ENCODE data around the gene FAM3A.
A peak's percentile ranks its signal among the peaks of the same experiment; 100 is the strongest.
"Not testable (repeated sequence)": the region's sequence is repeated elsewhere in the genome, so short reads cannot be mapped to it uniquely, and the experiment has no call there.

The FAM3A gene

GRCh38 chrX:154505734-154506133 is 10.3 kb downstream of the FAM3A start:
- no peak for DNase-seq (ENCODE audit: low read depth in 3 of 3)

DNA sequence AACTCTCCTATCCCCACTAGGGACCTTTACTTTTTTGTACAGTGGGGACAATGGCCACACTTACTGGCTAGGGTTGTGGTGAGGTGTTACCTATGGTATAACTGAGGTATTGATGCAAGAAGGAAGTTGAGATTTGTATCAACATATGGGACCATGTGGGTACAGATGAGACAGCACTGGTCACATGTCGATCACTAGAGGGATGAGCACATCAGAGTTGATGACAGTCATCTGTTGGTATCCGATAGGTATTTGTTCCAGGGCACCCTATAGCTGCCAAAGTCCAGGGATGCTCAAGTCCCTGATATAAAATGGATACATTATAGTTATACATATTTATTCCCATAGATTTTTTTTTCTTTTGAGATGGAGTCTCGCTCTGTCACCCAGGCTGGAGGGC is 13.0 kb downstream of the FAM3A start:
- no peak for DNase-seq (ENCODE audit: low read depth in 3 of 3)

GRCh38 chrX:154502098-154502497 is 13.9 kb downstream of the FAM3A start:
- no peak for DNase-seq (ENCODE audit: low read depth in 3 of 3)

- not testable (repeated sequence) for DNase-seq (ENCODE audit: low read depth in 3 of 3)
Measured at GRCh38 chrX:154501423-154501822, 14.6 kb downstream of the FAM3A start.

DNA sequence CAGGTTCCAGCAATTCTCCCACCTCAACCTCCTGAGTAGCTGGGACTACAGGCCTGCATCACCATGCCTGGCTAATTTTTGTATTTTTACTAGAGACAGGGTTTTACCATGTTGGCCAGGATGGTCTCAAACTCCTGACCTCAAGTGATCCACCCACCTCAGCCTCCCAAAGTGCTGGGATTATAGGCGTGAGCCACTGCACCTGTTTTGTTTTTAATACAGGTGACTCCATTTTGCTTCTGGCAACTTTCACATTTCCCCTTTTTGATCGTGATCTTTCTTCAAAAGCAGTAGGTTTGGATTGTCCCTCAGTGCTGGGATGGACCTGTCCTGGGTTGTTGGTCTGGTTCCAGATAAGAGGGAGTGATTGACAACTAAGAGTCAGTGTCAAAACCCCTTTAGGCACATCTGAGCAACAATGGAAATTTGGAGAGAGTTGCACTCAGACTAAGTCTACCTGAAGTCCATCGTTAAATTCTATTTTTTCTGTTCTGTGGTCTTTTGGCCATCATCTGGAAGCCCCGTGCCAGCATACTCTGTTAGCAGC is 19.4 kb downstream of the FAM3A start:
- DNase-seq (ENCODE audit: low read depth in 3 of 3) = not testable (repeated sequence)

DNA sequence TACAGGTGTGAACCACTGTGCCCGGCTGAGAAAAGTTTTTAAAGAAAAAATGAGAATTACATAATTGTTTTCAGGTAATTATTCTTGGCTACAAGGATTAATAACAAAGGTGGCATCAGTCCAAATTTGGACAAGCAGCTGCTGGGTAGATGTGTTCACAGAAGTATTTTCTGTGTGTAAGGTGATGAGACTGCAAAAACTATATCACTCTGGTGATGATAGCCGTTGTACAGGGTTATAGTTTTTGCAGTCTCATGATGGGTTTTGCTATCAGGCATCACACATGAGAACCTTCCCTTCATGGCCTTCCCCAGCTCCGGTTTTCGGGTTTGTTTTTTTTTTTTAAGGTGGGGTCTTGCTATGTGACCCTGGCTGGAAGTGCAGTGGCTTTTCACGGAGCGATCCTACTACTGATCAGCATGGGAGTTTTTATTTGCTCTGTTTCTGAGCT is 20.5 kb downstream of the FAM3A start:
- no peak for DNase-seq (ENCODE audit: low read depth in 3 of 3)

DNA sequence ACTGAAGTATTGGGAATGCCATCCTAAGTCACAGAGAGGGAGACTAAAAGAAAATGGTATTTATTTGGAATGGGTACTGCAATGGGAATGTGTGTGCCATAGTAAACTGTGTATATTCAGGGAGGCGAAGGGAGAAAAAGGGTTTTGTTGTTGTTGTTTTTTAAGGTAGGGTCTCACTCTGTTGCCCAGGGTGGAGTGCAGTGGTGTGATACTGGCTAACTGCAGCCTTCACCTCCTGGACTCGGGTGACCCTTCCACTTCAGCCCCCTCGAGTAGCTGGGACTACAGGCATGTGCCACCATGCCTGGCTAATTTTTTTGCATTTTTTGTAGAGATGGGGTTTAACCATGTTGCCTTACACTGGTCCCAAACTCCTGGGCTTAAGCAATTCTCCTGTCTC is 21.3 kb downstream of the FAM3A start:
- no peak for DNase-seq (ENCODE audit: low read depth in 3 of 3)

- peak; percentile 74 to 77 (median 75) for DNase-seq (ENCODE audit: low read depth in 3 of 3)
Measured at GRCh38 chrX:154490414-154491083, 25.5 kb downstream of the FAM3A start, which contains the start of gene SLC10A3. Gene SLC10A3, minus strand, starts transcription at chrX:154490629. Its CDS starts 1,689 bp downstream, at chrX:154488940.

DNA sequence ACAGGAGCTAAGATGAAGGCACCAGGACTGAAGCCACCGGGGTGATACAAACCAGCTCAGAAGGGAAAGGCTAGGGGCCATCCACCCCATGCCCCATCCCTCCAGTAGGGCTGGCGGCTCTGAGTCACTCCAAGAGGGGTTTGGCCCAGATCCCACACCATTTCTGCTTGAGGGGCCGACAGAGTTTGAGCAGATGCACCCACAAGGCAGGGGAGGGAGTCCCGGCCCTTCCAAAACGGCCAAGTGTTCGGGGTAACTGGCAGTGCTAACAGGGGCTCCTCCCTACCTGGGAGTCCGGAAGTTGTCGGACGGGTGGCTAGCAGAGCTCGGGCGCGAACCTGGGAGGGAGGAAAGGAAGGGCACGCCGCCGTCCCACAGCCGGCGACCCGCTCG is 26.0 kb downstream of the FAM3A start:
- DNase-seq (ENCODE audit: low read depth in 3 of 3) = no peak

- DNase-seq (ENCODE audit: low read depth in 3 of 3) = no peak
Measured at GRCh38 chrX:154489182-154489581, 26.9 kb downstream of the FAM3A start.

DNA sequence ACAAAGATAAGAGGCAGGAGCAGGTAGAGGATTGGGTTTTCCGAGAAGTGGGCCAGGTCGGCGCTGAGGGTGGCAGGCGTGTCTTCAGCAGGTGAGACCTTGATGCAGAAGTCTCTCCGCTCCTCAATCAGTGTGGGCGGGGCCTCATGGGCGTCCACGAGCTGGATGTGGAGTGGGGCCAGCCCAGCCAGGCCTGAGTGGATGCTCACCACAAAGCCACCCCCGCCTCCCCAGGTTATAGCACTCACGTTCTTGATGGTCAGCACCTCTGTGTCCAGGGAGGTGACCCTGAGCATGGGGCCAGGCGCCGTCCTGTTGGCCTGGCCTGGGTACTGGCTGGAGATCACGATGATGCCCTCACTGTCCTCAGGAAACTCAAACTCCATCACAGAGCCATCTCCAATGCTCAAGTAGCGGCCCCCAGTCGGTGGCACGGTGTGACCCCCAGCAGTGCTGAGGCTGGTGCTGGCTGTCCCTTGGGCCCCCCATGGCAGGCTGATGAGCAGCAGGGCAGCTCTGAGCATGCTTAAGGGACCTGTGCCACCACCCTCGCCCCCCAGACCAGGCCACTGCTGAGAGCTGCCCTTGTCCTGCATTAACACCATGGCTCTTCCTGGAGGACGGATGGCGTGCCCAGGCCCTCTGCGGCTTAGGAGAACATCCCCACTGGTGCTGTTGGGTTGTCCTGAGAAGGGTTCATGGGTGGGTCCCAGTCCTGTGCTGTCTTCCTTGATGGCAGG is 27.5 kb downstream of the FAM3A start:
- DNase-seq (ENCODE audit: low read depth in 3 of 3) = no peak

GRCh38 chrX:154487518-154488290 is 28.3 kb downstream of the FAM3A start:
- no peak for DNase-seq (ENCODE audit: low read depth in 3 of 3)

DNA sequence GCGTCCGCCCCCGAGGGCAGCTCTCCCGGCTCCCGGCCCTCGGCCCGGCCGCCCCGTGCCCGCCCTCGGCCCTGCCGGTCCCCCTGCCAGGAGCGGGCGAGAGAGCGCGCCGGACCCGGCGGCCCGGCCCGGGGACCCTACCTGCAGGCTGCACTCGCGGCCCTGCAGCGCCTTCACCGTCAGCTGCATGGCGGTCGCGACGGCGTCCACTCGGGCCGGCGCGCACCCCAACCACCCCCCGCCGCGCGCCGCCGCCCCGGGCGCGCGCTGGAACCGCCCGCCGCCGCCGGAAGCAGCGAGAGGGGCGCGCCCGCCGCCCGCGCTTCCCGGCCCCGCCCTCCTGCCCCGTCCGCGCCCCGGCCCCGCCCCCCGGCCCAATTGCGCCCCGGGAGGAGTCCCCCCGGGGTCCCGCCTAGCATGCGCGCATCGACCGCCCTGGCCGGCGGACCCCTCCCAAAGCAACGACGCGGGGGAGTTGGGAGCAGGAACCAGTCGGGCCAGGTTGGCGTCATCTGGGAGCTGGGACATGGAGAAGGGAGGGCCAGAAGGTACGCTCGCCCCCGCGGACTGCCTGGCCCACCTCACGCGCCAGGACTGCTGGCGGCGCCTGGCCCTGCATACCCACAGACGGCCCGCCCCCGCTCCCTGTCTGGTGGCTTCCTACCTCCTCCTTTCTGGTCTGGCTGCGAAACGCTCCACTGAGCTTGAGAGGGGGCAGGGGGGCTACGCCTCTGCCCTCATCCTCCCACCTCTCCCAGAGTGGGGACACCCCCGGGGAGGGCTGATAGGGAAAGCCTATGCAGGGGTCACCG is 29.4 kb downstream of the FAM3A start, which contains the start of gene UBL4A:
TSS of gene UBL4A (minus strand) at position 220 of the 812 bp plus-strand sequence. CDS start at position 189, 31 bp downstream.
- DNase-seq (ENCODE audit: low read depth in 3 of 3) = peak in 2 of 3 experiments; percentile 31 to 44

GRCh38 chrX:154486052-154486395 is 30.0 kb downstream of the FAM3A start:
- no peak for DNase-seq (ENCODE audit: low read depth in 3 of 3)

DNA sequence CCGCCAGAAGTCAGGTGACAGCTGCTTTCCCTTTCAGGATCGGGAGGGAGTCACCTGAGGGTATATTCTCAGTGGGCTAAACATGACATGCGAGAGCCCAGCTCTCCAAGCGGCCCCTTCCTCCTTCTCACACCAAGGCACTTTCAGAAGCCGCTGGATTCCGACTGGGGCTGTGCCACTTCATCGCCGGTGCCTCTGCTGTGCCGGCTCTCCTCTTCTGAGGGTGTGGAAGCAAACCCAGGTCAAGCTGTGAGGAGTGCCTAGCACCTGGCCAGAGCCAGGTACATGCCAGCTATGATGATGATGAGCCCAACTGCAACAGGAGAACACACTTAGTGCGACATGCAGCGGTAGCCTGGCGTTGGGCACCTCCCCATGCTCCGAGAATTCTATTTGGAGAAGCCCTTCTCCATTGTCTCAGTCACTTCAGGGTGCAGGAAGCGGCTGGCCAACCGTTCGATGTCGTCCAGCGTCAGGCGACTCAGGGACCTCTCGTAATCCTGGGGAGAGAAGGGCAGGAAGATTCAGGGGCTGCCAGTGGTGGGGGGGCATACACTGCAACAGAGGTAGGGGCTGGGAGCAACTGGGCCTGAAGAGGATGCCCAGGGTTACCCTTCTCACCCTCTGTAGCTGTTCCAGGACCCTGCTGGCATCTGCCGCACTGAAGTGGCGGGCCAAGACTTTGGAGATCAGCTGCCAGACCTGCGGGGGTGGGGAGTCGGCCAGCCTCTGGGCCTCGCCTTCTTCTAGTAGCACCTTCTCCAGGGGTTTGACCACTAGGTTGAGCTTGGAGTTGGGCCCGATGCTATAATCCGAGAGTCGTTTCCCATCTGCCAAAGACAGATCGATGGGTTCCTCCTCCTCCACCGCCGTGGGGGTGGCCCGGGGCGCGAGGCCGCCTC is 30.6 kb downstream of the FAM3A start:
- DNase-seq (ENCODE audit: low read depth in 3 of 3) = no peak

DNA sequence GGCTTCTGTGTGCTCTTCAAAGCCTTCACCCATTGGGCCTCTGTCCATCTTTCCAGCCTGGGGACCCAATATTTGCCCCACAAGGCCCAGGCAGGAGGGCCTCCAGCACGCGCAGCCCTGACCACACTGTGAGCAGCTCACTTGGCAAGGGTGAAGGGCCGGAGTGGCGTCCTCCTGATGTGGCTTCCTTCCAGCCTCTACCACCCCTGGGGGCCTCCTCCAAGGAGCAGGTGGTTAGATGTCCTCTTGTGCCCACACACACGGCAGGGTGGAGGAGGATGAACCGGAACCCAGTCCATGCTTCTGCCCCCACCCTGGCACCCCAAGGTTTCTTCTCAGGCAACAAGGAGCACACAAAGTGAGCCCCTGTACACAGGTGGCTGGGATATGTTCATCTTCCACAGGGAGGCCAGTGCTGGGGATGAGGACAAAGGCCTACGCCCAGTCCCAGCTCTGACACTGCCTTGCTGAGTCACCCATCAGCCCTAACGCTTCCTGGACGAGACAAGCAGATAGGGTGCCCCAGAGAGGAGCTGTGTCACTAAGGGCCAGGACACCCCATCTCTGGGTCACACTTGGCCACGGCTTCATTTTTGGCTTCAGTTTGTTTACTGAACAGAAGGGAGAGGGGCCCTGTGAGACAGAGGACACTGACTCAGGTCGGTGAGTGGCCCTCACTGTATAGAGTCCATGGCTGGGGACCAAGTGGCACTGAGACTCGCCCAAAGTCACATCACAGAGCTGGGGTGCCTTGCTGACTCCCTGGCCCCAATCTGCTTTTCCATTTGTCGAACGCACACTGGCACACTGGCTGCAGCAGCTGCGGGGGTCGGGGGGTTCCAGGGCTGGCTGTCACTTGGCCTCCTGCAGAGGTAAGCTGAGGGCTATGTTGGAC is 31.5 kb downstream of the FAM3A start:
- no peak for DNase-seq (ENCODE audit: low read depth in 3 of 3)

DNA sequence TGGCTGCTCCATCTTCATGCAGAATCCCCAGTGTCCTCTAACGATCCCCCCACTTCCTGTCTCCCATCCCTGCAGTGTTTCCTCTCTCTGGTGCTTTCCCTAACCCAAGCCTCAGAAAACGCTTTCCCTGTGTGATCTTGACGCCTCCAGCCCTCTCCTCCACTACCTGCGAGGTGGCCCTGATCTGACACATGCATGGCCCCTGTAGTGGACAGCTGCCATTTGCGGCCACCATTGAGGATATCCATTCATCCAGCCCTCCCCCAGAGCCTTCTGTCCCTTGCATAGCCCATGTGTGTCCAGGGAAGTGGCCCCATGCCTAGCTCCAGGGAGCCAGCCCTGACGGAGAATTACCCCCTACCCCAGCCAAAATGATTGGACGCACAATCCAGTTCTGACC is 32.7 kb downstream of the FAM3A start:
- no peak for DNase-seq (ENCODE audit: low read depth in 3 of 3)

- no peak for DNase-seq (ENCODE audit: low read depth in 3 of 3)
Measured at GRCh38 chrX:154482786-154483185, 33.2 kb downstream of the FAM3A start.
